HG03354 (cell line): Measurements from ENCODE around the gene JAKMIP2.
"Not testable (repeated sequence)": the region's sequence is repeated elsewhere in the genome, so short reads cannot be mapped to it uniquely, and the experiment has no call there.

Experiments used
- ATAC-seq: cut with Tn5 transposase; IDR thresholded peaks from one replicate; pipeline ENCODE4 v1.9.1; 2021; ENCODE audit warnings: mild to moderate bottlenecking; ENCODE audit not compliant: unreplicated experiment, poor library complexity, severe bottlenecking

JAKMIP2 gene

GRCh38 chr5:147628058-147628895 is 154.3 kb downstream of the JAKMIP2 start:
- ATAC-seq, result peak; percentile 94

GRCh38 chr5:147626464-147626863 is 156.1 kb downstream of the JAKMIP2 start:
- ATAC-seq, result no peak

GRCh38 chr5:147621016-147621415 is 161.5 kb downstream of the JAKMIP2 start:
- ATAC-seq, result no peak

GRCh38 chr5:147619281-147619878 is 163.1 kb downstream of the JAKMIP2 start:
- no peak for ATAC-seq

- no peak for ATAC-seq
Measured at GRCh38 chr5:147617711-147618350, 164.7 kb downstream of the JAKMIP2 start.

GRCh38 chr5:147617191-147617606 is 165.3 kb downstream of the JAKMIP2 start:
- ATAC-seq, result no peak

GRCh38 chr5:147616421-147616820 is 166.1 kb downstream of the JAKMIP2 start:
- no peak for ATAC-seq

GRCh38 chr5:147613359-147613758 is 169.2 kb downstream of the JAKMIP2 start:
- ATAC-seq, result no peak

GRCh38 chr5:147611483-147611882 is 171.0 kb downstream of the JAKMIP2 start:
- ATAC-seq, result no peak

GRCh38 chr5:147610798-147611197 is 171.7 kb downstream of the JAKMIP2 start:
- no peak for ATAC-seq

GRCh38 chr5:147601652-147602051 is 180.9 kb downstream of the JAKMIP2 start:
- ATAC-seq, result peak; percentile 60

GRCh38 chr5:147591120-147591519 is 191.4 kb downstream of the JAKMIP2 start:
- no peak for ATAC-seq

GRCh38 chr5:147590096-147590495 is 192.4 kb downstream of the JAKMIP2 start:
- no peak for ATAC-seq

GRCh38 chr5:147586832-147587231 is 195.7 kb downstream of the JAKMIP2 start:
- no peak for ATAC-seq

GRCh38 chr5:147586221-147586620 is 196.3 kb downstream of the JAKMIP2 start:
- no peak for ATAC-seq

- ATAC-seq, result not testable (repeated sequence)
Measured at GRCh38 chr5:147582272-147582671, 200.3 kb downstream of the JAKMIP2 start.

GRCh38 chr5:147580418-147580817 is 202.1 kb downstream of the JAKMIP2 start:
- not testable (repeated sequence) for ATAC-seq

GRCh38 chr5:147578228-147579024 is 204.1 kb downstream of the JAKMIP2 start:
- no peak for ATAC-seq

GRCh38 chr5:147576646-147577535 is 205.6 kb downstream of the JAKMIP2 start:
- ATAC-seq, result peak; percentile 88
